ENCODE measurements around the gene CALML6.

- no peak for TF ChIP-seq CTCF (IDR thresholded peaks at IDR 0.05; ENCODE audit: insufficient read depth, low read length, poor library complexity, severe bottlenecking)
- TF ChIP-seq EZH2phosphoT487 (conservative IDR thresholded peaks at IDR 0.05; ENCODE audit: low read length): no peak
These were observed 22.3 kb upstream of the CALML6 start for GRCh38 chr1:1892763-1893120.
